Psoas muscle (tissue), 8 donors: Measurements from ENCODE around the gene GGT5. TPM values are rescaled to one million over a fixed set of nuclear protein-coding genes. Genes with fewer than 3 reads are reported as not detected.
A peak's percentile ranks its signal among the peaks of the same experiment; 100 is the strongest.

Experiments used
- ATAC-seq, 4 donors: fragments of 200-7000 bp; cut with Tn5 transposase; one replicate each; pipeline ENCODE4 v1.9.1; 2020; ENCODE audit warnings: moderate library complexity in 3 of 4, mild to moderate bottlenecking in 2 of 4
- DNase-seq, 2 donors: peaks; one replicate each; pipeline ENCODE4 v3.0.0-alpha.2; 2020
- H3K27ac ChIP-seq: fragments of 200-600 bp; one replicate; pipeline ENCODE4 v1.8.0; 2022
- H3K27me3 ChIP-seq, 3 donors: fragments of 200-600 bp in 1 of 3; one replicate each; pipeline versions ENCODE4 v1.6.1 to v1.8.0; 2013 to 2022; ENCODE audit warnings: low read length in 2 of 3, mild to moderate bottlenecking in 2 of 3, moderate library complexity in 1 of 3; ENCODE audit not compliant: insufficient read depth in 3 of 3
- H3K36me3 ChIP-seq, 2 donors: fragments of 200-600 bp in 1 of 2; one replicate each; pipeline versions ENCODE4 v1.6.1 to v1.8.0; 2013 to 2022; ENCODE audit warnings: low read depth in 1 of 2, mild to moderate bottlenecking in 1 of 2, moderate library complexity in 1 of 2; ENCODE audit not compliant: insufficient read depth in 1 of 2
- H3K4me1 ChIP-seq: fragments of 200-600 bp; one replicate; pipeline ENCODE4 v1.8.0; 2022
- H3K4me3 ChIP-seq: fragments of 200-600 bp; one replicate; pipeline ENCODE4 v1.8.0; 2022; ENCODE audit warnings: mild to moderate bottlenecking
- H3K9me3 ChIP-seq: fragments of 200-600 bp; one replicate; pipeline ENCODE4 v1.8.0; 2022
- WGBS, 3 donors: extraction: QIAGEN DNeasy Blood & Tissue Kit; methylation state at CpG; one replicate each; pipeline versions ENCODE4 v1.1.6 to v1.1.7; 2013; 5-methylcytosine and 5-hydroxymethylcytosine counted together
- intact Hi-C, 2 donors: fragments of 100-400 bp; cut with DNase I; formaldehyde crosslinking; loops; one replicate each; pipeline versions ENCODE4 v1.11.0 to v1.14.2; 2022
- polyA plus RNA-seq, 3 donors: library from polyadenylated mRNA; stranded (reverse); fragments of 200-250 nt; gene quantifications; one replicate each; pipeline ENCODE4 v1.2.3, GENCODE V29; 2013
- total RNA-seq, 4 donors: library from RNA; stranded (reverse); fragmentation: NEBNext Ultra II Directional in 2 of 4; extraction: Animal tissue kit (Norgen Biotek cat#: 25700) in 2 of 4; gene quantifications; one replicate each; pipeline versions ENCODE4 v1.2.1 to v1.2.4, GENCODE V29; 2021 to 2023
- TF ChIP-seq, protein P1 (sequence below): fragments of 200-600 bp; IDR thresholded peaks from one replicate; pipeline ENCODE4 v1.8.0; 2022; ENCODE audit warnings: antibody characterized with exemption
- donor health status: healthy with polysubstance abuse.
- donor health status: DM: no; HTN: no; CAD: no; lungs with moderate emphysema.
- donor health status: Bipolar disorder and iron deficiency.
- donor health status: healthy.
- donor health status: DM: yes; HTN: yes; CAD: no.
- donor health status: DM: no; HTN: no; CAD: no.
- donor health status: DM: no; HTN: no; CAD: no.
- donor health status: DM: yes; HTN: yes; CAD: no.

Gene GGT5
- total and polyA plus RNA-seq, 7 donors: 7.3 to 13.7 (median 9.8) TPM

DNA sequence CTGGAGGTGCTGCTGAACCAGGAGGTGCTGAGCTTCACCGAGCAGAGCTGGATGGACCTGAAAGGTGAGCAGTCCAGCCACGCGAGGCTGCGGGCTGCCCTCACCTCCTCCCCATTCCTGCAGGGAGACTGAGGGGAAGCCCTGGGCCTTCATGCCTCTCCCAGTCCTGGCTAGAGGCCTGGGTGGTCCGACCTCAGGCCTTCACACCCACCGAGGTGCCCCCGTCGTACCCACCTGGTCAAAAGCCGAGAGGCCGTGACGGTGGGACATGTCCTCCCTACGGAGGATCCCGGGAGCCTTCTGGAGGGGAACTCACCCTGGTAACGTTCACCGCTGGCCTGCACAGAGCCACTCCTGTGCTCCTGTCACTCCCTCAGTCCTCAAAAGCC, 58.5 kb downstream of the GGT5 start:
- ATAC-seq: no peak
- 89 to 94% (median 93%) methylated on average over 15 of the region's 15 CpGs for WGBS, 3 donors
- Histone ChIP-seq H3K36me3 (no peaks in the 10 kb centered on the region), H3K27ac (no peak overlapping the region), H3K9me3 (no peaks in the 10 kb centered on the region), H3K4me1 (no peaks in the 10 kb centered on the region), H3K27me3 (no peaks in the 10 kb centered on the region), H3K4me3 (no peak overlapping the region)
- intact Hi-C loops: loop anchor here (5.0 kb wide), 2 partner anchors 46 to 61 kb away; partner anchors contain the start of gene GGT5 (in 1 of the 2)
- TF ChIP-seq, protein P1, sequence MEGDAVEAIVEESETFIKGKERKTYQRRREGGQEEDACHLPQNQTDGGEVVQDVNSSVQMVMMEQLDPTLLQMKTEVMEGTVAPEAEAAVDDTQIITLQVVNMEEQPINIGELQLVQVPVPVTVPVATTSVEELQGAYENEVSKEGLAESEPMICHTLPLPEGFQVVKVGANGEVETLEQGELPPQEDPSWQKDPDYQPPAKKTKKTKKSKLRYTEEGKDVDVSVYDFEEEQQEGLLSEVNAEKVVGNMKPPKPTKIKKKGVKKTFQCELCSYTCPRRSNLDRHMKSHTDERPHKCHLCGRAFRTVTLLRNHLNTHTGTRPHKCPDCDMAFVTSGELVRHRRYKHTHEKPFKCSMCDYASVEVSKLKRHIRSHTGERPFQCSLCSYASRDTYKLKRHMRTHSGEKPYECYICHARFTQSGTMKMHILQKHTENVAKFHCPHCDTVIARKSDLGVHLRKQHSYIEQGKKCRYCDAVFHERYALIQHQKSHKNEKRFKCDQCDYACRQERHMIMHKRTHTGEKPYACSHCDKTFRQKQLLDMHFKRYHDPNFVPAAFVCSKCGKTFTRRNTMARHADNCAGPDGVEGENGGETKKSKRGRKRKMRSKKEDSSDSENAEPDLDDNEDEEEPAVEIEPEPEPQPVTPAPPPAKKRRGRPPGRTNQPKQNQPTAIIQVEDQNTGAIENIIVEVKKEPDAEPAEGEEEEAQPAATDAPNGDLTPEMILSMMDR: no peak
- peak; percentile 11 to 37 for DNase-seq

DNA sequence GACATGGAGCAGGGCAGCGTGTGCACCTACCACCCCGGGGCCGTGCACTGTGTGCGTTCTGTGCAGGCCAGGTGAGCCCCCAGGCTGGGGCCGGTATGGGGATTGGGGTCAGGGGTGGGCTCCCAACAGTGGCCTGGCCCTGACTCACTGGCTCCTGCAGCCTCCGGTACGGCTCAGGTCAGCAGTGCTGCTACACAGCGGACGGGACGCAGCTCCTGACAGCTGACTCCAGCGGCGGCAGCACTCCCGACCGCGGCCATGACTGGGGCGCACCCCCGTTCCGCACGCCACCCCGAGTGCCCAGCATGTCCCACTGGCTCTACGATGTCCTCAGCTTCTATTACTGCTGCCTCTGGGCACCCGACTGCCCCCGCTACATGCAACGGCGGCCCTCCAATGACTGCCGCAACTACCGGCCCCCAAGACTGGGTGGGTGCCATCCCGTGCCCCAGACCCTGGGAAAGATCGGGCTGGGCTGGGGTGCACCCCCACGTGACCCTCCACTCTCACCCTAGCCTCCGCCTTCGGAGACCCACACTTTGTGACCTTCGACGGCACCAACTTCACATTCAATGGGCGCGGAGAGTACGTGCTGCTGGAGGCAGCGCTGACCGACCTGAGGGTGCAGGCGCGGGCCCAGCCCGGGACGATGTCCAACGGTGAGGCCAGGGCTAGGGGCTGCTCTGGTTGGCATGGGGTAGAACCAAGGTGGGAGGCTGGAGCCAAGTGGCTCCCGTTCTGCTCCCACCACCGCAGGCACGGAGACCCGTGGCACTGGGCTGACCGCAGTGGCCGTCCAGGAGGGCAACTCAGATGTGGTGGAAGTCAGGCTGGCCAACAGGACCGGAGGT, 59.2 kb downstream of the GGT5 start:
- Histone ChIP-seq H3K4me1 (no peaks in the 10 kb centered on the region), H3K36me3 (no peaks in the 10 kb centered on the region), H3K27me3 (no peaks in the 10 kb centered on the region), H3K27ac (no peak overlapping the region), H3K9me3 (no peaks in the 10 kb centered on the region), H3K4me3 (no peak overlapping the region)
- TF ChIP-seq, protein P1: no peak
- 92 to 95% (median 94%) methylated on average over 45 to 51 of the region's 51 CpGs for WGBS, 3 donors
- ATAC-seq: no peak
- intact Hi-C loops: loop anchor here (5.0 kb wide), 2 partner anchors 47 to 62 kb away; partner anchors contain the start of gene GGT5 (in 1 of the 2)
- DNase-seq: peak in 1 of 2 donors; percentile 51

DNA sequence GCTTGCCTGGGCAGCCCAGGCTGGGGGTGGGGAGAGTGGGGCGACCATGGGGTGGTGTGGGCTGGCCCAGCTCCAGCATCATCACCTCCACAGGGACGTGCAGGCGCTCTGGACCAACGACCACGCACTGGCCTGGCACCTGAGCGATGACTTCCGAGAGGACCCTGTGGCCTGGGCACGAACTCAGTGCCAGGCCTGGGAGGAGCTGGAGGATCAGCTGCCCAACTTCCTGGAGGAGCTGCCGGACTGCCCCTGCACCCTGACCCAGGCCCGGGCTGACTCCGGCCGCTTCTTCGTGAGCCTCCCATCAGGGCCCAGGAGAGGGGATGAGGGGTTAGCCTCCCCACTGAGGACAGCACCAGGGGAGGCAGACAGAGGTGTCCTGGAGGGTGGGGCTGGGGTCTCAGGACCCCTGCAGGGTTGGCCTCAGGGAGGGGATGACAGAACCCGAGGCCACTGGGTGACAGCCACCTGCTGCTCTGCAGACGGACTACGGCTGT, 59.8 kb downstream of the GGT5 start:
- no peak for ATAC-seq

DNA sequence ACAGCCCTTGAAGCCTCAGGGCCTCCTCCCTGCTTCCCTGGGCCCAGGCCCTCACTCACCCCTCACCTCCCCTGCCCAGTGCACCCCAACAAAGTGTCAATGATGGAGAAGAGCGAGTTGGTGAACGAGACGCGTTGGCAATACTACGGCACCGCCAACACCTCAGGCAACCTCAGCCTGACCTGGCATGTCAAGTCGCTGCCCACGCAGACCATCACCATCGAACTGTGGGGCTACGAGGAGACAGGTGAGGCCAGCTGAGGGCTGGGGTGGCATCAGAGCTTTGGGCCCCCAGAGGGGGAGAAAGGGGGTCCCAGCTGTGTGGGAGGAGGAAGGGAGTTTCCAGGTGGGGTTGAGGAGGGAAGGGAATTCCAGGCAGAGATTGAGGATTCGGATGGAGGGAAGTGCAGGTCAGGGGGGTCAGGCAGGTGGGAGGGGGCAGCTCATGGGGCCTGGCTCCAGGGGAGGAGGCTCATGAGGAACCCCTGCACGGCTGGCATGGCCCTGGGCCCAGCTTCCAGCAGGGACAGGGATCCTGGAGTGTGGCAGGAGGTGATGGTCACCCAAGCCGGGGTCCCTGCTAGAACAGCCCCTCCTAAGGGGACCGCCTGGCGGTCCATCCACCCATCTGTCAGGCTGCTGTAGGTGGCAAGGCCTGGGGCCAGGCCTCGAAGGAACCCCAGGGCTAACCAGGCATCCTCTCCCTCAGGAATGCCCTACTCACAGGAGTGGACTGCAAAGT, 60.7 kb downstream of the GGT5 start:
- no peaks in the 10 kb centered on the region for H3K27me3 ChIP-seq
- no peaks in the 10 kb centered on the region for H3K36me3 ChIP-seq
- ATAC-seq: no peak
- no peak overlapping the region for H3K4me3 ChIP-seq
- intact Hi-C loops: no loop called here
- no peaks in the 10 kb centered on the region for H3K9me3 ChIP-seq
- H3K4me1 ChIP-seq: no peaks in the 10 kb centered on the region
- WGBS, 3 donors: 86 to 91% (median 90%) methylated on average over 15 to 16 of the region's 16 CpGs
- TF ChIP-seq, protein P1: no peak
- peak in 1 of 2 donors; percentile 44 for DNase-seq
- H3K27ac ChIP-seq: no peak overlapping the region

More for the DNA sequence above, 59.8 kb downstream of the GGT5 start:
- intact Hi-C loops: loop anchor here (5.0 kb wide), 2 partner anchors 47 to 62 kb away; partner anchors contain the start of gene GGT5 (in 1 of the 2)
- H3K4me3 ChIP-seq: no peak overlapping the region
- DNase-seq: peak in 1 of 2 donors; percentile 43
- no peaks in the 10 kb centered on the region for H3K4me1 ChIP-seq
- H3K27ac ChIP-seq: no peak overlapping the region
- H3K36me3 ChIP-seq: no peaks in the 10 kb centered on the region
- 89 to 93% (median 90%) methylated on average over 16 of the region's 16 CpGs for WGBS, 3 donors
- H3K9me3 ChIP-seq: no peaks in the 10 kb centered on the region
- TF ChIP-seq, protein P1: no peak
- no peaks in the 10 kb centered on the region for H3K27me3 ChIP-seq
